Heart left ventricle (tissue), 16 donors: Measurements from ENCODE around the gene MVD. TPM values are rescaled to one million over a fixed set of nuclear protein-coding genes. Genes with fewer than 3 reads are reported as not detected.

Experiments
- ATAC-seq, 4 donors: fragments of 200-7000 bp; cut with Tn5 transposase; one replicate each; pipeline ENCODE4 v1.9.1; 2020 to 2022; ENCODE audit warnings: moderate library complexity in 4 of 4, mild to moderate bottlenecking in 3 of 4, moderate number of reproducible peaks in 1 of 4
- DNase-seq, 5 donors: peaks; one replicate each; pipeline ENCODE4 v3.0.0-alpha.2; 2020
- H3K27ac ChIP-seq, 12 donors: fragments of 200-600 bp; sonication (generic) in 4 of 12; one replicate each; pipeline versions ENCODE4 v1.5.0 to v1.8.0; 2016 to 2022; ENCODE audit warnings: mild to moderate bottlenecking in 2 of 12
- H3K27me3 ChIP-seq, 9 donors: fragments of 200-600 bp; sonication (generic) in 2 of 9; one replicate each; pipeline versions ENCODE4 v1.5.1 to v1.8.0; 2016 to 2022; ENCODE audit warnings: mild to moderate bottlenecking in 3 of 9
- H3K36me3 ChIP-seq, 9 donors: fragments of 200-600 bp; sonication (generic) in 2 of 9; one replicate each; pipeline versions ENCODE4 v1.5.0 to v1.8.0; 2018 to 2022; ENCODE audit warnings: mild to moderate bottlenecking in 2 of 9
- H3K4me1 ChIP-seq, 12 donors: fragments of 200-600 bp; sonication (generic) in 4 of 12; one replicate each; pipeline versions ENCODE4 v1.5.0 to v1.8.0; 2016 to 2022; ENCODE audit warnings: mild to moderate bottlenecking in 3 of 12
- H3K4me3 ChIP-seq, 12 donors: fragments of 200-600 bp; sonication (generic) in 4 of 12; one replicate each; pipeline versions ENCODE4 v1.5.0 to v1.8.0; 2017 to 2022; ENCODE audit warnings: mild to moderate bottlenecking in 9 of 12, moderate library complexity in 4 of 12
- H3K9me3 ChIP-seq, 12 donors: fragments of 200-600 bp; sonication (generic) in 4 of 12; one replicate each; pipeline versions ENCODE4 v1.5.0 to v1.8.0; 2016 to 2022; ENCODE audit warnings: mild to moderate bottlenecking in 1 of 12
- POLR2A ChIP-seq, 2 donors: fragments of 450-650 bp; IDR thresholded peaks; one replicate each; pipeline ENCODE4 v1.6.1; 2017; ENCODE audit warnings: antibody characterized with exemption in 2 of 2, mild to moderate bottlenecking in 2 of 2, moderate library complexity in 2 of 2
- WGBS, 4 donors: extraction: QIAGEN DNeasy Blood & Tissue Kit in 2 of 4; methylation state at CpG; one replicate each; pipeline versions ENCODE4 v1.1.5 to v1.1.7; 2013 to 2018; 5-methylcytosine and 5-hydroxymethylcytosine counted together
- intact Hi-C, 10 donors: fragments of 100-400 bp; cut with DNase I; formaldehyde crosslinking; loops; one replicate each; pipeline versions ENCODE4 v1.11.1 to v1.14.2; 2022
- polyA plus RNA-seq, 2 donors: library from polyadenylated mRNA; stranded (reverse); fragments of 200-250 nt; gene quantifications; one replicate each; pipeline ENCODE4 v1.2.3, GENCODE V29; 2013
- total RNA-seq, 9 donors: library from RNA; depleted of rRNA in 2 of 9; stranded (reverse); fragments of >200 nt in 2 of 9; fragmentation: NEBNext Ultra II Directional in 3 of 9; extraction: Animal tissue kit (Norgen Biotek cat#: 25700) in 3 of 9; gene quantifications; one replicate each; pipeline versions ENCODE4 v1.1.0 to v1.2.4, GENCODE V29; 2016 to 2023
- TF ChIP-seq, protein P1 (sequence below), 12 donors: fragments of 200-600 bp; sonication (generic) in 4 of 12; IDR thresholded peaks; one replicate each; pipeline versions ENCODE4 v1.5.0 to v1.8.0; 2018 to 2022; ENCODE audit warnings: antibody characterized with exemption in 12 of 12, mild to moderate bottlenecking in 5 of 12
- donor health status: ischemic (EF 13 %, LVEDD 7.1; RV severe dilation, severe dysfunction).
- donor health status: healthy with polysubstance abuse.
- donor health status: DM: no; HTN: yes; CAD: no.
- donor health status: DM: no; HTN: no; CAD: no.
- donor health status: ischemic (EF 25% LVEDD 6.9; RV normal size, moderate dysfunction).
- donor health status: ischemic (EF 25% LVEDD 5.7; RV mildly dilated, moderate dysfunction).
- donor health status: healthy.
- donor health status: DM: yes; HTN: yes; CAD: no.
- donor health status: ischemic (EF 35%, LVEDD 5.7; RV mildly dilated, moderate dysfunction).
- donor health status: nonischemic (EF 11% LVEDD 7.7; RV severe dilation, severe dysfunction).
- donor health status: DM: yes; HTN: yes; CAD: no.
- donor health status: PGD.
- donor health status: ischemic (EF 29% LVEDD 5.4; RV normal size, mild dysfunction).
- donor health status: nonischemic (EF 23%, LVEDD 6.1; RV moderate dilation, normal function).

Gene MVD
- total and polyA plus RNA-seq, 11 donors, result 17.5 to 41.2 (median 21.0) TPM

DNA sequence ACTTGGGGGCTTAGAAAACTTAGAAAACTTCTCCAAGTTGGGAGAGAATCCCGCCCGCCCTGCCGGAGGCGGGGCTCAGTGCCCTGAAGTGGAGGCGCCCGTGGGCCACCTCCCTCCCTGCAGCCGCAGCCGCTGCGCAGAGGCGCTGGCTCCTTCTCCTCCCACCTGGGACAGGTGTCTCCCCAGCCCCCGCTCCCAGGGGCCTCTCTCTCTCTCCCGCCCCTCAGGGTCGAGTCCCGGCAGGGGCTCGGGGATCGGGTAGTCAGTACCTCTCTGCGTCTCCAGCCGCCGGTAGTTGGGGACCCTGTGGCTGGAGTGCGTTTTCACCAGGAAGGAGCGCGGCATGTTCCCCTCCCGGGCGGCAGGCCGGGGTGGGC lies 23.2 kb upstream of the MVD start:
- intact Hi-C loops, result no loop called here
- Histone ChIP-seq H3K27me3 (peaks cover 0 to 75% (median 13%) of the 10 kb centered on the region in 9 donors), H3K4me3 (peak overlapping the region; percentile 33 to 78 (median 59)), H3K4me1 (peaks cover 0 to 48% (median 23%) of the 10 kb centered on the region in 12 donors), H3K9me3 (no peaks in the 10 kb centered on the region), H3K36me3 (peaks cover 0 to 2% (median 0%) of the 10 kb centered on the region in 9 donors), H3K27ac (peak overlapping the region in 5 of 12 donors; percentile 11 to 83 (median 34))
- ATAC-seq, result peak in 3 of 4 donors; percentile 26 to 39 (median 38)
- TF ChIP-seq, protein P1, sequence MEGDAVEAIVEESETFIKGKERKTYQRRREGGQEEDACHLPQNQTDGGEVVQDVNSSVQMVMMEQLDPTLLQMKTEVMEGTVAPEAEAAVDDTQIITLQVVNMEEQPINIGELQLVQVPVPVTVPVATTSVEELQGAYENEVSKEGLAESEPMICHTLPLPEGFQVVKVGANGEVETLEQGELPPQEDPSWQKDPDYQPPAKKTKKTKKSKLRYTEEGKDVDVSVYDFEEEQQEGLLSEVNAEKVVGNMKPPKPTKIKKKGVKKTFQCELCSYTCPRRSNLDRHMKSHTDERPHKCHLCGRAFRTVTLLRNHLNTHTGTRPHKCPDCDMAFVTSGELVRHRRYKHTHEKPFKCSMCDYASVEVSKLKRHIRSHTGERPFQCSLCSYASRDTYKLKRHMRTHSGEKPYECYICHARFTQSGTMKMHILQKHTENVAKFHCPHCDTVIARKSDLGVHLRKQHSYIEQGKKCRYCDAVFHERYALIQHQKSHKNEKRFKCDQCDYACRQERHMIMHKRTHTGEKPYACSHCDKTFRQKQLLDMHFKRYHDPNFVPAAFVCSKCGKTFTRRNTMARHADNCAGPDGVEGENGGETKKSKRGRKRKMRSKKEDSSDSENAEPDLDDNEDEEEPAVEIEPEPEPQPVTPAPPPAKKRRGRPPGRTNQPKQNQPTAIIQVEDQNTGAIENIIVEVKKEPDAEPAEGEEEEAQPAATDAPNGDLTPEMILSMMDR (IDR thresholded peaks at IDR 0.05), result no peak
- no peak for TF ChIP-seq POLR2A (IDR thresholded peaks at IDR 0.05)
- DNase-seq, result no peak
- WGBS, 4 donors, result 0 to 2% (median 1%) methylated on average over 12 to 25 of the region's 25 CpGs

DNA sequence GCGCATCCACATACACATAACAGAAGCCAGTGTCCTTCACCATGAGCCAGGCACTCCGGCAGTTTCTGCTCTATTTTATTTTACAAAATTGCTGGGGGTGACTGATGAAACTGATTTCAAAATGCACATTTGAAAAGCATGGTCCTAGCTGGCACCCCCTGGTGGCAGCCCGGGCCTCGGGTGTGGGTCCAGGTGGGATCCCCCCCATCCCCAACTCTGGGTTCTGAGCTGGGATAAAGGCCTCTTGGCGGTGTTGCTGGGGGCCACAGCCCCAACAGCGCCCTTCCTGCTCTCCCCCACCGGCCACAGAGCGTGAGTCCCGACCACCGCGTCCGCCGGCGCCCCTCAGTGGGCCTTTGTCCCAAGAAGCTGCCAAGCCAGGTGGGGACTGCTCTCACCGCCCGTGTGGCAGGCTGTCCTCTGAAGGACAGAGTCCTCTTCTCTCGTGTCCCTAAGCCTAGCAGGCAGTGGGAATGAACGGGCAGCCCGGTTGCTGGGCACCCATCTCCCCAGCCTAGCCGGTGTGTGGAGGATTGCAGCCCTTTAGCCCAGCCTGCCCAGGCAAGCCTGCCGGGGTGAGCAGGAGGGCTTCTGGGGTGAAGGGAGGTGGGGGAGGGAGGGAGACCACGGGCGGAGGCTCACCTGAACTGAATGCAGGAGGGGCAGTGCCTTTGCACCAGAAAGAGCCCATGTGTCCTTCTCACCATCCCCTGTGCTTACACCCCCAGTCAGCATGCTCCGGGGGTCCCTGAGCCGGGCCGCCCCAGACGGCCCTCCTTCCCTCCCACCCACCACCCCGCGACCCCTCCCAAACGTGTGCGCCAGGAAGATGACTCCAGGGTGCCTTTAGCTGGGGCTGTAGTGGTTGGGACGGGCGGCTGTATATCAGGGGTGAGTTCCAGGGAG lies 22.5 kb upstream of the MVD start:
- no peaks in the 10 kb centered on the region for H3K9me3 ChIP-seq
- intact Hi-C loops, result no loop called here
- peak overlapping the region in 2 of 12 donors; percentile 67 to 83 for H3K27ac ChIP-seq
- H3K27me3 ChIP-seq, result peaks cover 0 to 72% (median 9%) of the 10 kb centered on the region in 9 donors
- no peak for TF ChIP-seq POLR2A (IDR thresholded peaks at IDR 0.05)
- TF ChIP-seq, protein P1 (IDR thresholded peaks at IDR 0.05), result peak; percentile 12 to 62 (median 43)
- ATAC-seq (peak in 1 of 4 donors; percentile 14), DNase-seq (peak in 1 of 5 donors; percentile 67)
- H3K4me3 ChIP-seq, result peak overlapping the region; percentile 33 to 78 (median 59)
- WGBS, 4 donors, result 6 to 12% (median 10%) methylated on average over 21 to 33 of the region's 33 CpGs
- H3K4me1 ChIP-seq, result peaks cover 0 to 53% (median 23%) of the 10 kb centered on the region in 12 donors
- H3K36me3 ChIP-seq, result peaks cover 0 to 4% (median 0%) of the 10 kb centered on the region in 9 donors

DNA sequence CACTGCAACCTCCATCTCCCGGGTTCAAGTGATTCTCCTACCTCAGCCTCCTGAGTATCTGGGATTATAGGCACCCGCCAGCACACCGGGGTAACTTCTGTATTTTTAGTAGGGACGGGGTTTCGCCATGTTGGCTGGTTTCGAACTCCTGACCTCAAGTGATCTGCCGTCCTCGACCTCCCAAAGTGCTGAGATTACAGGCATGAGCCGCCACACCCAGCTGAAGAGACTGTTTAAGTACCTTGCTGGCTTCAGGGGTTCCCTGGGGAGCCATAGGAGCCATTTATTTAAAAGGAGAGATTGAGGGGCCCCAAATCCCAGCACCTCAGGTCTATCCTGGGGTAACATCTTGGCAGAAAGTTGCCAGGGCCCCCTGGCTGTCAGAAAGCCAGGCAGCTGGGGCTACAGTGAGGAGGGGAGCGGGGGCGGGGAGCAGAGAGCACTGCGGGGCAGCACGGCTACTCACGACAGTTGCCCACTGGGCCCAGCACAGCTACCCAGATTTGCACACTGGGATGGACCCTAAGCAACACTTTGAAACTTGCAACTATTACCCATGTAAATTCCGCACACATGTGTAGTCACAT lies 21.8 kb upstream of the MVD start:
- intact Hi-C loops, result no loop called here
- DNase-seq, result no peak
- H3K4me3 ChIP-seq, result peak overlapping the region in 2 of 12 donors; percentile 62 to 78

More for the DNA sequence above, 21.8 kb upstream of the MVD start:
- Histone ChIP-seq H3K4me1 (peaks cover 0 to 53% (median 23%) of the 10 kb centered on the region in 12 donors), H3K9me3 (no peaks in the 10 kb centered on the region), H3K27ac (no peak overlapping the region), H3K36me3 (peaks cover 0 to 4% (median 0%) of the 10 kb centered on the region in 9 donors), H3K27me3 (peaks cover 0 to 68% (median 9%) of the 10 kb centered on the region in 9 donors)
- TF ChIP-seq, protein P1 (IDR thresholded peaks at IDR 0.05), result no peak
- TF ChIP-seq POLR2A (IDR thresholded peaks at IDR 0.05), result no peak
- 79 to 80% (median 79%) methylated on average over 14 to 15 of the region's 15 CpGs for WGBS, 4 donors
- ATAC-seq, result no peak
